Measurements from ENCODE around the gene CUL4A.

The CUL4A gene

GRCh38 chr13:113208421-113209335 is 735 bp upstream of the CUL4A start, which contains the start of gene PCID2:
Gene PCID2 (minus strand): TSS chr13:113208669. CDS start chr13:113208634, 35 bp downstream.
- peak; percentile 87 for DNase-seq

- DNase-seq: peak; percentile 53
These were observed 477 bp downstream of the CUL4A start for GRCh38 chr13:113209759-113210421.

- no peak for DNase-seq
These were observed 1.4 kb downstream of the CUL4A start for GRCh38 chr13:113210833-113211232.

GRCh38 chr13:113211774-113212173 is 2.4 kb downstream of the CUL4A start:
- DNase-seq: no peak

- no peak for DNase-seq
These were observed 7.0 kb downstream of the CUL4A start for GRCh38 chr13:113216254-113217048.

GRCh38 chr13:113218586-113218985 is 9.2 kb downstream of the CUL4A start:
- DNase-seq: no peak

- no peak for DNase-seq
These were observed 10.0 kb downstream of the CUL4A start for GRCh38 chr13:113219256-113219940.

- DNase-seq: no peak
These were observed 10.8 kb downstream of the CUL4A start for GRCh38 chr13:113220141-113220598.

- DNase-seq: no peak
These were observed 11.5 kb downstream of the CUL4A start for GRCh38 chr13:113220877-113221276.

GRCh38 chr13:113223070-113223469 is 13.7 kb downstream of the CUL4A start:
- no peak for DNase-seq

GRCh38 chr13:113224486-113224885 is 15.1 kb downstream of the CUL4A start:
- no peak for DNase-seq

- DNase-seq: no peak
These were observed 16.1 kb downstream of the CUL4A start for GRCh38 chr13:113225515-113225914.

- no peak for DNase-seq
These were observed 17.5 kb downstream of the CUL4A start for GRCh38 chr13:113226873-113227450.

- no peak for DNase-seq
These were observed 19.7 kb downstream of the CUL4A start for GRCh38 chr13:113229161-113229560.

GRCh38 chr13:113229791-113230190 is 20.4 kb downstream of the CUL4A start:
- no peak for DNase-seq

GRCh38 chr13:113231306-113232207 is 22.1 kb downstream of the CUL4A start:
- no peak for DNase-seq

- no peak for DNase-seq
These were observed 23.0 kb downstream of the CUL4A start for GRCh38 chr13:113232208-113233003.

GRCh38 chr13:113233101-113233500 is 23.7 kb downstream of the CUL4A start:
- DNase-seq: no peak

GRCh38 chr13:113238536-113238935 is 29.1 kb downstream of the CUL4A start:
- DNase-seq: no peak

GRCh38 chr13:113239357-113239756 is 29.9 kb downstream of the CUL4A start:
- DNase-seq: no peak

Data from GDM1 (cell line).